Neural progenitor cell (in vitro differentiated cells): ENCODE measurements around the gene SLC22A15. TPM values are rescaled to one million over a fixed set of nuclear protein-coding genes. Genes with fewer than 3 reads are reported as not detected.

Experiments used
- DNase-seq: peaks from one replicate; pipeline ENCODE4 v3.0.0-alpha.2; 2016; ENCODE audit warnings: low spot score
- H2AFZ ChIP-seq: fragments of 200-600 bp; sonication (generic); replicated peaks from 2 replicates; pipeline ENCODE4 v1.6.1; 2016; ENCODE audit warnings: antibody characterized with exemption
- H3F3A ChIP-seq: fragments of 200-600 bp; sonication (generic); 2 replicates; pipeline ENCODE4 v1.6.1; 2016; ENCODE audit warnings: antibody characterized with exemption, low read depth
- H3K27ac ChIP-seq: fragments of 200-600 bp; sonication (generic); 2 replicates; pipeline ENCODE4 v1.5.1; 2016; ENCODE audit warnings: mild to moderate bottlenecking
- H3K27me3 ChIP-seq: fragments of 200-600 bp; sonication (generic); 2 replicates; pipeline ENCODE4 v1.6.1; 2016; ENCODE audit warnings: mild to moderate bottlenecking, moderate library complexity
- H3K36me3 ChIP-seq: fragments of 200-600 bp; sonication (generic); 2 replicates; pipeline ENCODE4 v1.5.1; 2016
- H3K4me1 ChIP-seq: fragments of 200-600 bp; sonication (generic); 2 replicates; pipeline ENCODE4 v1.6.1; 2016; ENCODE audit warnings: mixed run types
- H3K4me2 ChIP-seq: fragments of 200-600 bp; sonication (generic); 2 replicates; pipeline ENCODE4 v1.6.1; 2016
- H3K4me3 ChIP-seq: fragments of 200-600 bp; sonication (generic); 2 replicates; pipeline ENCODE4 v1.5.1; 2016
- H3K79me2 ChIP-seq: fragments of 200-600 bp; sonication (generic); 2 replicates; pipeline ENCODE4 v1.6.1; 2016; ENCODE audit warnings: low read depth
- H3K9ac ChIP-seq: fragments of 200-600 bp; sonication (generic); 2 replicates; pipeline ENCODE4 v1.6.1; 2016
- H3K9me3 ChIP-seq: fragments of 200-600 bp; sonication (generic); 2 replicates; pipeline ENCODE4 v1.5.1; 2016; ENCODE audit warnings: low read depth
- H4K20me1 ChIP-seq: fragments of 200-600 bp; sonication (generic); 2 replicates; pipeline ENCODE4 v1.6.1; 2016; ENCODE audit warnings: low read depth
- H3K27ac Mint-ChIP-seq: 3 replicates; pipeline ENCODE4 v1.8.0; 2021; ENCODE audit warnings: mixed read lengths
- H3K27me3 Mint-ChIP-seq: 2 replicates; pipeline ENCODE4 v1.8.0; 2022; ENCODE audit warnings: low read depth, mild to moderate bottlenecking, inconsistent platforms, moderate library complexity, mixed read lengths; ENCODE audit not compliant: insufficient read depth
- H3K36me3 Mint-ChIP-seq: 3 replicates; pipeline ENCODE4 v1.8.0; 2021; ENCODE audit warnings: mixed read lengths
- H3K4me1 Mint-ChIP-seq: 3 replicates; pipeline ENCODE4 v1.8.0; 2021; ENCODE audit warnings: mixed read lengths
- H3K4me3 Mint-ChIP-seq: 3 replicates; pipeline ENCODE4 v1.8.0; 2021; ENCODE audit warnings: mild to moderate bottlenecking, moderate library complexity, mixed read lengths
- H3K9me3 Mint-ChIP-seq: 3 replicates; pipeline ENCODE4 v1.8.0; 2020; ENCODE audit warnings: mixed read lengths
- EZH2 ChIP-seq: fragments of 200-600 bp; sonication (generic); IDR thresholded peaks from 2 replicates; pipeline ENCODE4 v1.6.1; 2017; ENCODE audit warnings: antibody characterized with exemption, mild to moderate bottlenecking, moderate library complexity
- EZH2phosphoT487 ChIP-seq: fragments of 200-600 bp; sonication (generic); IDR thresholded peaks from 2 replicates; pipeline ENCODE4 v1.6.1; 2017; ENCODE audit warnings: antibody characterized with exemption
- total RNA-seq: library from RNA; depleted of rRNA; stranded (reverse); fragments of >200 nt; gene quantifications from 2 replicates; pipeline ENCODE4 v1.2.3, GENCODE V29; 2015; ENCODE audit warnings: low replicate concordance
- TF ChIP-seq, protein P1 (sequence below): fragments of 200-600 bp; sonication (generic); IDR thresholded peaks from 2 replicates; pipeline ENCODE4 v1.5.1; 2017; ENCODE audit warnings: antibody characterized with exemption, mild to moderate bottlenecking

The SLC22A15 gene
- total RNA-seq, 1 donor from 2014 or later: 1.9 TPM

GRCh38 chr1:115976921-115977498 is 697 bp downstream of the SLC22A15 start:
- peak; percentile 48 for TF ChIP-seq EZH2
- TF ChIP-seq, protein P1, sequence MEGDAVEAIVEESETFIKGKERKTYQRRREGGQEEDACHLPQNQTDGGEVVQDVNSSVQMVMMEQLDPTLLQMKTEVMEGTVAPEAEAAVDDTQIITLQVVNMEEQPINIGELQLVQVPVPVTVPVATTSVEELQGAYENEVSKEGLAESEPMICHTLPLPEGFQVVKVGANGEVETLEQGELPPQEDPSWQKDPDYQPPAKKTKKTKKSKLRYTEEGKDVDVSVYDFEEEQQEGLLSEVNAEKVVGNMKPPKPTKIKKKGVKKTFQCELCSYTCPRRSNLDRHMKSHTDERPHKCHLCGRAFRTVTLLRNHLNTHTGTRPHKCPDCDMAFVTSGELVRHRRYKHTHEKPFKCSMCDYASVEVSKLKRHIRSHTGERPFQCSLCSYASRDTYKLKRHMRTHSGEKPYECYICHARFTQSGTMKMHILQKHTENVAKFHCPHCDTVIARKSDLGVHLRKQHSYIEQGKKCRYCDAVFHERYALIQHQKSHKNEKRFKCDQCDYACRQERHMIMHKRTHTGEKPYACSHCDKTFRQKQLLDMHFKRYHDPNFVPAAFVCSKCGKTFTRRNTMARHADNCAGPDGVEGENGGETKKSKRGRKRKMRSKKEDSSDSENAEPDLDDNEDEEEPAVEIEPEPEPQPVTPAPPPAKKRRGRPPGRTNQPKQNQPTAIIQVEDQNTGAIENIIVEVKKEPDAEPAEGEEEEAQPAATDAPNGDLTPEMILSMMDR: no peak
- no peak for TF ChIP-seq EZH2phosphoT487
- Histone ChIP-seq H3K4me2 (peak overlapping the region; percentile 80), H3K79me2 (no peaks in the 10 kb centered on the region), H3K27ac (no peak overlapping the region), H3K4me1 (no peaks in the 10 kb centered on the region), H3K9me3 (no peaks in the 10 kb centered on the region), H4K20me1 (peaks cover 3% of the 10 kb centered on the region), H2AFZ (peak overlapping the region; percentile 97), H3K9ac (no peak overlapping the region), H3F3A (peaks cover 28% of the 10 kb centered on the region), H3K4me3 (peak overlapping the region; percentile 70), H3K27me3 (peaks cover 34% of the 10 kb centered on the region), H3K36me3 (no peaks in the 10 kb centered on the region)
- Mint-ChIP-seq H3K36me3 (no peaks in the 10 kb centered on the region), H3K4me1 (peaks cover 7% of the 10 kb centered on the region), H3K27ac (no peak overlapping the region), H3K9me3 (no peaks in the 10 kb centered on the region), H3K4me3 (peak overlapping the region; percentile 86), H3K27me3 (peaks cover 21% of the 10 kb centered on the region)
- DNase-seq: peak; percentile 16

- Histone ChIP-seq H3K36me3 (no peaks in the 10 kb centered on the region), H3F3A (peaks cover 28% of the 10 kb centered on the region), H4K20me1 (peaks cover 3% of the 10 kb centered on the region), H3K4me3 (no peak overlapping the region), H3K27me3 (peaks cover 34% of the 10 kb centered on the region), H3K79me2 (no peaks in the 10 kb centered on the region), H3K4me1 (no peaks in the 10 kb centered on the region), H3K9me3 (no peaks in the 10 kb centered on the region), H3K4me2 (no peak overlapping the region), H2AFZ (no peak overlapping the region), H3K27ac (no peak overlapping the region), H3K9ac (no peak overlapping the region)
- H3K27me3 Mint-ChIP-seq: peaks cover 21% of the 10 kb centered on the region
- H3K27ac Mint-ChIP-seq: no peak overlapping the region
- peaks cover 7% of the 10 kb centered on the region for H3K4me1 Mint-ChIP-seq
- H3K4me3 Mint-ChIP-seq: peak overlapping the region; percentile 86
- TF ChIP-seq EZH2phosphoT487: no peak
- TF ChIP-seq, protein P1: no peak
- no peak for TF ChIP-seq EZH2
- no peak for DNase-seq
- H3K9me3 Mint-ChIP-seq: no peaks in the 10 kb centered on the region
- no peaks in the 10 kb centered on the region for H3K36me3 Mint-ChIP-seq
Observed at GRCh38 chr1:115977499-115978258, 1.4 kb downstream of the SLC22A15 start.

GRCh38 chr1:115978292-115978941 is 2.1 kb downstream of the SLC22A15 start:
- no peak overlapping the region for H3K9ac ChIP-seq

More at GRCh38 chr1:115978292-115978941, 2.1 kb downstream of the SLC22A15 start:
- Histone ChIP-seq H3K4me3 (no peak overlapping the region), H3K79me2 (no peaks in the 10 kb centered on the region), H3K36me3 (no peaks in the 10 kb centered on the region), H2AFZ (no peak overlapping the region), H3K27ac (no peak overlapping the region), H3K27me3 (peaks cover 34% of the 10 kb centered on the region), H3K9me3 (no peaks in the 10 kb centered on the region), H3K4me2 (no peak overlapping the region), H4K20me1 (peaks cover 3% of the 10 kb centered on the region), H3K4me1 (no peaks in the 10 kb centered on the region), H3F3A (peaks cover 28% of the 10 kb centered on the region)
- no peaks in the 10 kb centered on the region for H3K36me3 Mint-ChIP-seq
- H3K9me3 Mint-ChIP-seq: no peaks in the 10 kb centered on the region
- DNase-seq: no peak
- H3K27ac Mint-ChIP-seq: no peak overlapping the region
- peaks cover 21% of the 10 kb centered on the region for H3K27me3 Mint-ChIP-seq
- TF ChIP-seq, protein P1: no peak
- TF ChIP-seq EZH2 (no peak), EZH2phosphoT487 (no peak)
- H3K4me3 Mint-ChIP-seq: no peak overlapping the region
- peaks cover 7% of the 10 kb centered on the region for H3K4me1 Mint-ChIP-seq
